ENCODE measurements around the gene MSL3B.
A peak's percentile ranks its signal among the peaks of the same experiment; 100 is the strongest.

The MSL3B gene

GRCh38 chr2:233867993-233868532 is at the start of gene MSL3B (continued):
- TF ChIP-seq, protein P1, sequence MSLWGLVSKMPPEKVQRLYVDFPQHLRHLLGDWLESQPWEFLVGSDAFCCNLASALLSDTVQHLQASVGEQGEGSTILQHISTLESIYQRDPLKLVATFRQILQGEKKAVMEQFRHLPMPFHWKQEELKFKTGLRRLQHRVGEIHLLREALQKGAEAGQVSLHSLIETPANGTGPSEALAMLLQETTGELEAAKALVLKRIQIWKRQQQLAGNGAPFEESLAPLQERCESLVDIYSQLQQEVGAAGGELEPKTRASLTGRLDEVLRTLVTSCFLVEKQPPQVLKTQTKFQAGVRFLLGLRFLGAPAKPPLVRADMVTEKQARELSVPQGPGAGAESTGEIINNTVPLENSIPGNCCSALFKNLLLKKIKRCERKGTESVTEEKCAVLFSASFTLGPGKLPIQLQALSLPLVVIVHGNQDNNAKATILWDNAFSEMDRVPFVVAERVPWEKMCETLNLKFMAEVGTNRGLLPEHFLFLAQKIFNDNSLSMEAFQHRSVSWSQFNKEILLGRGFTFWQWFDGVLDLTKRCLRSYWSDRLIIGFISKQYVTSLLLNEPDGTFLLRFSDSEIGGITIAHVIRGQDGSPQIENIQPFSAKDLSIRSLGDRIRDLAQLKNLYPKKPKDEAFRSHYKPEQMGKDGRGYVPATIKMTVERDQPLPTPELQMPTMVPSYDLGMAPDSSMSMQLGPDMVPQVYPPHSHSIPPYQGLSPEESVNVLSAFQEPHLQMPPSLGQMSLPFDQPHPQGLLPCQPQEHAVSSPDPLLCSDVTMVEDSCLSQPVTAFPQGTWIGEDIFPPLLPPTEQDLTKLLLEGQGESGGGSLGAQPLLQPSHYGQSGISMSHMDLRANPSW (CRISPR knock-in tag; IDR thresholded peaks at IDR 0.05): no peak
- TF ChIP-seq, protein P2, sequence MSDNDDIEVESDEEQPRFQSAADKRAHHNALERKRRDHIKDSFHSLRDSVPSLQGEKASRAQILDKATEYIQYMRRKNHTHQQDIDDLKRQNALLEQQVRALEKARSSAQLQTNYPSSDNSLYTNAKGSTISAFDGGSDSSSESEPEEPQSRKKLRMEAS (CRISPR knock-in tag; IDR thresholded peaks at IDR 0.05): peak; percentile 37; the same call in 1 of the 2 replicates
- TF ChIP-seq E2F1 (CRISPR knock-in tag; IDR thresholded peaks at IDR 0.05) (no peak), ZKSCAN8 (CRISPR knock-in tag; IDR thresholded peaks at IDR 0.05) (no peak), PHF8 (IDR thresholded peaks at IDR 0.05; ENCODE audit: borderline replicate concordance, low read length) (peak; percentile 86), SAFB (IDR thresholded peaks at IDR 0.05; ENCODE audit: borderline replicate concordance, low read depth, low read length) (no peak), ARNT (IDR thresholded peaks at IDR 0.05) (no peak), PKNOX1 (IDR thresholded peaks at IDR 0.05) (no peak), RUNX1 (IDR thresholded peaks at IDR 0.05; ENCODE audit: low read depth) (no peak), ILK (tag; IDR thresholded peaks at IDR 0.05; ENCODE audit: borderline replicate concordance, low read depth) (no peak)
- TF ChIP-seq, protein P3, sequence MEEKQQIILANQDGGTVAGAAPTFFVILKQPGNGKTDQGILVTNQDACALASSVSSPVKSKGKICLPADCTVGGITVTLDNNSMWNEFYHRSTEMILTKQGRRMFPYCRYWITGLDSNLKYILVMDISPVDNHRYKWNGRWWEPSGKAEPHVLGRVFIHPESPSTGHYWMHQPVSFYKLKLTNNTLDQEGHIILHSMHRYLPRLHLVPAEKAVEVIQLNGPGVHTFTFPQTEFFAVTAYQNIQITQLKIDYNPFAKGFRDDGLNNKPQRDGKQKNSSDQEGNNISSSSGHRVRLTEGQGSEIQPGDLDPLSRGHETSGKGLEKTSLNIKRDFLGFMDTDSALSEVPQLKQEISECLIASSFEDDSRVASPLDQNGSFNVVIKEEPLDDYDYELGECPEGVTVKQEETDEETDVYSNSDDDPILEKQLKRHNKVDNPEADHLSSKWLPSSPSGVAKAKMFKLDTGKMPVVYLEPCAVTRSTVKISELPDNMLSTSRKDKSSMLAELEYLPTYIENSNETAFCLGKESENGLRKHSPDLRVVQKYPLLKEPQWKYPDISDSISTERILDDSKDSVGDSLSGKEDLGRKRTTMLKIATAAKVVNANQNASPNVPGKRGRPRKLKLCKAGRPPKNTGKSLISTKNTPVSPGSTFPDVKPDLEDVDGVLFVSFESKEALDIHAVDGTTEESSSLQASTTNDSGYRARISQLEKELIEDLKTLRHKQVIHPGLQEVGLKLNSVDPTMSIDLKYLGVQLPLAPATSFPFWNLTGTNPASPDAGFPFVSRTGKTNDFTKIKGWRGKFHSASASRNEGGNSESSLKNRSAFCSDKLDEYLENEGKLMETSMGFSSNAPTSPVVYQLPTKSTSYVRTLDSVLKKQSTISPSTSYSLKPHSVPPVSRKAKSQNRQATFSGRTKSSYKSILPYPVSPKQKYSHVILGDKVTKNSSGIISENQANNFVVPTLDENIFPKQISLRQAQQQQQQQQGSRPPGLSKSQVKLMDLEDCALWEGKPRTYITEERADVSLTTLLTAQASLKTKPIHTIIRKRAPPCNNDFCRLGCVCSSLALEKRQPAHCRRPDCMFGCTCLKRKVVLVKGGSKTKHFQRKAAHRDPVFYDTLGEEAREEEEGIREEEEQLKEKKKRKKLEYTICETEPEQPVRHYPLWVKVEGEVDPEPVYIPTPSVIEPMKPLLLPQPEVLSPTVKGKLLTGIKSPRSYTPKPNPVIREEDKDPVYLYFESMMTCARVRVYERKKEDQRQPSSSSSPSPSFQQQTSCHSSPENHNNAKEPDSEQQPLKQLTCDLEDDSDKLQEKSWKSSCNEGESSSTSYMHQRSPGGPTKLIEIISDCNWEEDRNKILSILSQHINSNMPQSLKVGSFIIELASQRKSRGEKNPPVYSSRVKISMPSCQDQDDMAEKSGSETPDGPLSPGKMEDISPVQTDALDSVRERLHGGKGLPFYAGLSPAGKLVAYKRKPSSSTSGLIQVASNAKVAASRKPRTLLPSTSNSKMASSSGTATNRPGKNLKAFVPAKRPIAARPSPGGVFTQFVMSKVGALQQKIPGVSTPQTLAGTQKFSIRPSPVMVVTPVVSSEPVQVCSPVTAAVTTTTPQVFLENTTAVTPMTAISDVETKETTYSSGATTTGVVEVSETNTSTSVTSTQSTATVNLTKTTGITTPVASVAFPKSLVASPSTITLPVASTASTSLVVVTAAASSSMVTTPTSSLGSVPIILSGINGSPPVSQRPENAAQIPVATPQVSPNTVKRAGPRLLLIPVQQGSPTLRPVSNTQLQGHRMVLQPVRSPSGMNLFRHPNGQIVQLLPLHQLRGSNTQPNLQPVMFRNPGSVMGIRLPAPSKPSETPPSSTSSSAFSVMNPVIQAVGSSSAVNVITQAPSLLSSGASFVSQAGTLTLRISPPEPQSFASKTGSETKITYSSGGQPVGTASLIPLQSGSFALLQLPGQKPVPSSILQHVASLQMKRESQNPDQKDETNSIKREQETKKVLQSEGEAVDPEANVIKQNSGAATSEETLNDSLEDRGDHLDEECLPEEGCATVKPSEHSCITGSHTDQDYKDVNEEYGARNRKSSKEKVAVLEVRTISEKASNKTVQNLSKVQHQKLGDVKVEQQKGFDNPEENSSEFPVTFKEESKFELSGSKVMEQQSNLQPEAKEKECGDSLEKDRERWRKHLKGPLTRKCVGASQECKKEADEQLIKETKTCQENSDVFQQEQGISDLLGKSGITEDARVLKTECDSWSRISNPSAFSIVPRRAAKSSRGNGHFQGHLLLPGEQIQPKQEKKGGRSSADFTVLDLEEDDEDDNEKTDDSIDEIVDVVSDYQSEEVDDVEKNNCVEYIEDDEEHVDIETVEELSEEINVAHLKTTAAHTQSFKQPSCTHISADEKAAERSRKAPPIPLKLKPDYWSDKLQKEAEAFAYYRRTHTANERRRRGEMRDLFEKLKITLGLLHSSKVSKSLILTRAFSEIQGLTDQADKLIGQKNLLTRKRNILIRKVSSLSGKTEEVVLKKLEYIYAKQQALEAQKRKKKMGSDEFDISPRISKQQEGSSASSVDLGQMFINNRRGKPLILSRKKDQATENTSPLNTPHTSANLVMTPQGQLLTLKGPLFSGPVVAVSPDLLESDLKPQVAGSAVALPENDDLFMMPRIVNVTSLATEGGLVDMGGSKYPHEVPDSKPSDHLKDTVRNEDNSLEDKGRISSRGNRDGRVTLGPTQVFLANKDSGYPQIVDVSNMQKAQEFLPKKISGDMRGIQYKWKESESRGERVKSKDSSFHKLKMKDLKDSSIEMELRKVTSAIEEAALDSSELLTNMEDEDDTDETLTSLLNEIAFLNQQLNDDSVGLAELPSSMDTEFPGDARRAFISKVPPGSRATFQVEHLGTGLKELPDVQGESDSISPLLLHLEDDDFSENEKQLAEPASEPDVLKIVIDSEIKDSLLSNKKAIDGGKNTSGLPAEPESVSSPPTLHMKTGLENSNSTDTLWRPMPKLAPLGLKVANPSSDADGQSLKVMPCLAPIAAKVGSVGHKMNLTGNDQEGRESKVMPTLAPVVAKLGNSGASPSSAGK (IDR thresholded peaks at IDR 0.05): peak; percentile 97

Data from K562 (cell line).